ENCODE data around the gene KCTD7.
"Not testable (repeated sequence)": the region's sequence is repeated elsewhere in the genome, so short reads cannot be mapped to it uniquely, and the experiment has no call there.

The KCTD7 gene

DNA sequence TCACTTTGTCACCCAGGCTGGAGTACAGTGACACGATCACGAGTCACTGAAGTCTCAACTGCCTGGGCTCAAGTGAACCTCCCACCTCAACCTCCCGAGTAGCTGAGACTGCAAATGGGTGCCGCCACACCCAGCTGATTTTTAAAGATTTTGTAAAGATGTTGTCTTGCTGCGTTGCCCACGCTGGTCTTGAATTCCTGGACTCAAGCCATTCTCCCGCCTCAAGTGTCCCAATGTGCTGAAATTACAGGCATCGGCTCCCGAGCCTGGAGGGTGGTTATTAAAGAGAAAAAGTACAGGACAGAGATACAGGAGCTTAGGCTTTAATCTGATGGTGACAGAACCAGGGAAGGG is 55.1 kb downstream of the KCTD7 start:
- DNase-seq: no peak

DNA sequence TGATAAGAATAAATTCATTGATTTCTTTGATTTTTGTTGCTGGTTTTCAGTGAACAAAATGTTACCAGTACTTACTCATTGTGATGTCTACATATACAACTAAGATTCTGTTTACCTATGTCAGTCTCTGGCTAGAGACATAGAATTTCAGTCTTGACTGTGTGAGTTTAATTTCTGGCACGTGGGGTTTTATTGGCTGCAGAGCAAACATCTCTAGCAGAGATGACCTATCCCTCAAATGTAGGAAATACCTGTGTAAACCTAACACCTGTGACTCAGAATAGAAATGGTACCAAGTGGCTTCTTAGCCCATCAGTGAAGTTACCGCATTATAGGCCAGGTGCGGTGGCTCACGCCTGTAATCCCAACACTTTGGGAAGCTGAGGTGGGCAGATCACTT is 57.0 kb downstream of the KCTD7 start:
- not testable (repeated sequence) for DNase-seq

DNA sequence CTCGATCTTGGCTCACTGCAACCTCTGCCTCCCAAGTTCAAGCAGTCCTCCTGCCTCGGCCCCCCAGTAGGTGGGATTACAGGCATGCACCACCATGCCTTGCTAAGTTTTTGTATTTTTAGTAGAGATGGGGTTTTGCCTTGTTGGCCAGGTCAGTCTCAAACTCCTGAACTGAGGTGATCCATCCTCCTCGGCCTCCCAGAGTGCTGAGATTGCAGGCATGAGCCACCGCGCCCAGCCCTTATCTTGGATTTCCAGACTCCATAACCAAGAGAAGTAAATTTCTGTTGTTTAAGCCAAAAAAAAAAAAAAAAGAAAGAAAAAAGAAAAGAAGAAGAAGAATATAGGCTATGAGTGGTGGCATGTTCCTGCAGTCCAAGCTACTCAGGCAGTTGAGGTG is 58.5 kb downstream of the KCTD7 start:
- no peak for DNase-seq

DNA sequence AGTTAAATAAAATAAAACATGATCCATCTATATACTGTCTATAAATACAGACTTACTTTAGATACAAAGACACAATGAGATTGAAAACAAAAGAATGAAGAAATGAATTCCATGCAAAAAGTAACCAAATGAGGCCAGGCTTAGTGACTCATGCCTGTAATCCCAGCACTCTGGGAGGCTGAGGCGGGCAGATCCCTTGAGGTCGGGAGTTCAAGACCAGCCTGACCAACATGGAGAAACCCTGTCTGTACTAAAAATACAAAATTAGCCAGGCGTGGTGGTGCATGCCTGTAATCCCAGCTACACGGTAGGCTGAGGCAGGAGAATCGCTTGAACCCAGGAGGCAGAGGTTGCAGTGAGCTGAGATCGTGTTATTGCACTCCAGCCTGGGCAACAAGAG is 59.0 kb downstream of the KCTD7 start:
- DNase-seq: not testable (repeated sequence)

DNA sequence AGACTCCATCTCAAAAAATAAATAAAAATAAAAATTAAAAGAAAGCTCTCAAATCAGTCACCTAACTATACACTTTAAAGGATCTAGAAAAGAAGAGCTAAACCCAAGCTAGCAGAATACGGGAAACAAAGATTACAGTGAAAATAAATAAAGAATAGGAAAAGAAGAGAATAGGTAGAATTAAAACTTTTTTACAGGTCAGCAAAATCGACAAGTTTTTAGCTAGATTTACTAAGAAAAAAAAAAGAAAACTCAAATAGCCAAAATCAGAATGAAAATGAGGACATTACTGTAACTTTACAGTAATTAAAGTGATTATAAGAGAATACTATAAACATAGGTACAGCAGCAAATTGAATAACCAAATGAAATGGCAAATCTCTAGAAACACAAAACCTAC is 60.4 kb downstream of the KCTD7 start:
- DNase-seq: no peak

DNA sequence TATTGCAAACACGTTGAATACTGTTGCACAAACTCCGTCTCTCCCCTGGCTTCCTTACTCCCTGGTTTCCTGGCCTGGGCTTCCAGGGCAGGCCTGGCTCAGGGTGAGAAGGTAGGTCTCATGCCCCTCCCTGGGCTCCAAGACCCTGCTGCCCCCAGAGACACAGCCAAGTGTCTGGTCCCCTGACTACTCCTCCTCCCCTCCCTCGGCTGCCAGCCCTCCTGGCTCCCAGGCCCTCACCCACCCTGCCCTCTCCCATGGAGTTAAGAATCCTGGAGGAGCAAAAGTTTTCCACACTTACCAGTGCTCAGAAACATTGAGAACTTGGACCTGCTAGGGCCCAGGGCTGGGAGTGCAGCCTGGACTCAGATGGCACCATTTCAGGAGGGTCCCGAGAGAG is 64.7 kb downstream of the KCTD7 start:
- DNase-seq: no peak

All from activated CD8-positive, alpha-beta memory T cell treated with anti-CD3 and anti-CD28 coated beads, Interleukin-2, amount 50 U/mL, for 4 hours (primary cell).